NCI-H774 (cell line): ENCODE measurements around the gene STH.

Experiments used
- DNase-seq: peaks from one replicate; lab custom pipeline; 2025; lab: John Stamatoyannopoulos, UW

Gene STH

DNA sequence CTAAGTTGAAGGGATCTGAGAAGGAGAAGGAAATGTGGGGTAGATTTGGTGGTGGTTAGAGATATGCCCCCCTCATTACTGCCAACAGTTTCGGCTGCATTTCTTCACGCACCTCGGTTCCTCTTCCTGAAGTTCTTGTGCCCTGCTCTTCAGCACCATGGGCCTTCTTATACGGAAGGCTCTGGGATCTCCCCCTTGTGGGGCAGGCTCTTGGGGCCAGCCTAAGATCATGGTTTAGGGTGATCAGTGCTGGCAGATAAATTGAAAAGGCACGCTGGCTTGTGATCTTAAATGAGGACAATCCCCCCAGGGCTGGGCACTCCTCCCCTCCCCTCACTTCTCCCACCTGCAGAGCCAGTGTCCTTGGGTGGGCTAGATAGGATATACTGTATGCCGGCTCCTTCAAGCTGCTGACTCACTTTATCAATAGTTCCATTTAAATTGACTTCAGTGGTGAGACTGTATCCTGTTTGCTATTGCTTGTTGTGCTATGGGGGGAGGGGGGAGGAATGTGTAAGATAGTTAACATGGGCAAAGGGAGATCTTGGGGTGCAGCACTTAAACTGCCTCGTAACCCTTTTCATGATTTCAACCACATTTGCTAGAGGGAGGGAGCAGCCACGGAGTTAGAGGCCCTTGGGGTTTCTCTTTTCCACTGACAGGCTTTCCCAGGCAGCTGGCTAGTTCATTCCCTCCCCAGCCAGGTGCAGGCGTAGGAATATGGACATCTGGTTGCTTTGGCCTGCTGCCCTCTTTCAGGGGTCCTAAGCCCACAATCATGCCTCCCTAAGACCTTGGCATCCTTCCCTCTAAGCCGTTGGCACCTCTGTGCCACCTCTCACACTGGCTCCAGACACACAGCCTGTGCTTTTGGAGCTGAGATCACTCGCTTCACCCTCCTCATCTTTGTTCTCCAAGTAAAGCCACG, 28.3 kb downstream of the STH start:
- no peak for DNase-seq

DNA sequence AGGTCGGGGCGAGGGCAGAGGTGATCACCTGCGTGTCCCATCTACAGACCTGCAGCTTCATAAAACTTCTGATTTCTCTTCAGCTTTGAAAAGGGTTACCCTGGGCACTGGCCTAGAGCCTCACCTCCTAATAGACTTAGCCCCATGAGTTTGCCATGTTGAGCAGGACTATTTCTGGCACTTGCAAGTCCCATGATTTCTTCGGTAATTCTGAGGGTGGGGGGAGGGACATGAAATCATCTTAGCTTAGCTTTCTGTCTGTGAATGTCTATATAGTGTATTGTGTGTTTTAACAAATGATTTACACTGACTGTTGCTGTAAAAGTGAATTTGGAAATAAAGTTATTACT, 28.9 kb downstream of the STH start:
- no peak for DNase-seq

DNA sequence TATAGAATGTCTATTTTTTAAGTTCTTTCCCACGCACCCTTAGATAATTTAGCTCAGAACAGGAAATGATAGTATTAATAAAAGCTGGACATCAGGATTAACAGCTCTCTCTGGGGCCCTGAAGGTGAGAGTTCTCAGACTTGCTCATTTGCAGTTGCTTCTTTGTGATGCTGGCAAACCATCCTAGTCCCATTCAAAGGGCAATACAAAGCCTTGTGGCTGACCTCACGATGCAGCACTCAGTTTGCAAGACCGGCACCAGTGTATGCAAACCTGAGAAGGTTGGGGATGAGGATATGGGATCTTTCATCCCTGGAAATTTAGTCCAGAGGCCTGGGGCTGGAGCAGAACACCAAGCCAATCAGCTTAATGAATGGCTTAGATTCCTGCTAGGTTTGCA, 29.3 kb downstream of the STH start:
- no peak for DNase-seq

DNA sequence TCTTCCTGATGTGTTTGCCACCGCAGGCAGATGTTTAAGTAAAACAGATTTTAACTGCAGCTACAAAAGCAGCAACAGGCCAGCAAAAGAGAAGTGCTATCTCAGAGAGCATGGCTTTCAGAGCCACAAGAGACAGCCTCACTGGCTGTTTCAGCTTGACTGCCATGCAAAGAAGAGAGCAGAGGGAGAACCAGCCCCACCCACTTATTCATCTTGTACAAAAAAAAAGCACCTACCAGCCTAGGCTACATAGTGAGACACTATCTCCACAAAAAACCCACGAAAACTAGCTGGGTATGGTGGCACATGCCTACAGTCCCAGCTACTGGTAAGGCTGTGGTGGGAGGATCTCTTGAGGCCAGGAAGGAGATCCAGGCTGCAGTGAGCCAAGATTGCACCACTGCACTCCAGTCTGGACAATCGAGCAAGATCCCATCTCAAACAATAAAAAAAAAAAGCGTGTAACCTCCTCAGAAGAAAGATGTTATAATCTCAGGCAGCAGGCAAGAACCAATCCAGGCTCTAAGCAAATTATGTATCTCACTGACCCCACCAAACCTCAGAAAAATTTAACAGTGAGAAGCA, 30.0 kb downstream of the STH start:
- no peak for DNase-seq

DNA sequence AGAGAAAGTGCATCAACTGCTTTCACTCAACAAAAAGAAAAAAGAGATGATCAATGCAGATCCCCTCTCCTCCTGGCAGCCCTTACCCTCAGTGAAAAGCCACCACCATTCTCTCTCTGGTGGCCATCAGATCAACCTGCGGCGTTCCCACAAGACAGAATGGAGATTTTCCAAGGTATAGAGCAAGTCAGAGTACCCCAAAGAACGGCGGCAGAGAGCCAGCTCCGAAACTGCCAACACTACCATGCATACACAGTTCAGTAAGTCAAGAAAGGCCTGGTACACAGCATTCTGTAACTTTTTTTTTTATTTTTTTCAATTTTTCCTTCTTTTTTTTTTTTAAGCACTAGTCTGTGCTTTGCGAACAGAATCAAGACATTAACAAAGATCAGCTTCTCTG, 30.6 kb downstream of the STH start:
- no peak for DNase-seq

DNA sequence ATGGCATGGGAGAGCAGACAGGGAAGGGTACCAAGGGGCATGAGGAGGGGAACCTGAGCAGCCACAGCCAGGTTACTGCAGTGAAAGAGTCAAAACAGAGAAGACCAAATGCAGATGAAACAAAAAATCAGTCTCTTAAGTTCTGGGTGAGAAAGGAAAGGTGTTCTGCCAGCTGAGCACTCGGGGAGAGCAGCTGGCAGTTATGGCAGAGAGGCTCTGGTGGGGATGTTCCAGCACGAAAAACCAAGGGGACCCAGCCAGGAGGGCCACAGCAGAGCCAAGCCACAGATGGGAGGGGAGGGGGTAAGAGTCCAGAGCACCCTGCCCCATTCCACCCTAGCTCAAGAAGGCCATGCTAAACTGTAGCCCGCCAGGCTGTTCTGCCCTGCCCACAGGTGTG, 31.7 kb downstream of the STH start:
- no peak for DNase-seq

DNA sequence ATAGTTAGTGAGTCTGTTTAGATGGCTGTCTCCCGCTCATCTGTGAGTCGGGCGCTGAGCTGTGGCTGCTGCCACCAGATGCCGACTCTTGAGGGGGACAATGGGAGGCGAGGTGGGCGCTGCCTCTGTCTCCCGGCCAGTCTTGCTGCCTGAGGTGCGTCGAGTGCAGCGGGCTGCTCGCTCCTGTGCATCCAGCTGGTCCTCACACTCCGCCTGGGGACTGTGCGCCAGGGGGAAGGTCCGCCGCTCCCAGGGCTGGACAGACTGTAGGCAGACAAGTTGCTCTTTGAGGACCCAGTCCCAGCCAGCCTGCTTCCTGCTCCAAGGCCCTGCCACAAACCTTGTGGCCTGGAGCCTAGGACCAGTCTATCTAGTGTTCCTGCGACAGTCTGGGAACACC, 32.4 kb downstream of the STH start:
- no peak for DNase-seq

DNA sequence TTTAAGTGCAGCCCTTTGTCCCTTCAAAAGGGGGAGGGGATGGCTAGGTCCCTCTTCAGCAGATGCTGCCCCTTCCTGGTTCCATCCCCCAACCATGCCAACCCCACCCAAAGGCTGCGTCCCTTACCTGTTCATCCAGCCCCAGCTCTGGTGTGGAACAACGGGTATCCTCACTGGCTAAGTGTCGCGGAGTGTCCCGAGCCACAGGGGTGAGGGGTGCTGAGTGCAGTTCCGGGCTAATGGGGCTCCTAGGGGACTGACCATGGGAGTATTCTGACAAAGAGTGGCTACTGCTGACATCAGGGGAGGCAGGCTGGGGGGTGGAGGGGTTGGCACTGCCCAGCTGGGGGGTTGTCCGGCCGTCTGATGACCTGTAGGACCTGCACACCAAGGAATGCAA, 32.9 kb downstream of the STH start:
- DNase-seq: no peak

DNA sequence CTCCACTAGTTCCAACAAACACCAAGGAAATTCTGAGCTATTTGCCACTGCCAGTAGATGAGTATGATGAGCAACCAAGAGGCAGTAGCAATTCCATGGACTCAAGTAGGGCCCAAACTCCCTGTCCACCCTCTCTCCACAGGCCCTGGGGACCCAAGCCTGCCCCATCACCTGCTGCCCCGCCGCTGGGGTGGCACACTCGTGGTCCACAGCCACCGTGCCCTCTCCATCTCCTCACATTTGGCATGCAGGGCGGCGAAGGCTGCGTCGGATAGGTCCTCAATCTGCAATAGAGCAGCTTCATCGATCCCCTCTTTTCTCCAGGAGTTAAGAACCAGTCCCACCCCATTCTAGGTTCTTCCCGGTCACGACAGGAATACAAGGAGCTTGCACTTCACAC, 33.9 kb downstream of the STH start:
- no peak for DNase-seq

DNA sequence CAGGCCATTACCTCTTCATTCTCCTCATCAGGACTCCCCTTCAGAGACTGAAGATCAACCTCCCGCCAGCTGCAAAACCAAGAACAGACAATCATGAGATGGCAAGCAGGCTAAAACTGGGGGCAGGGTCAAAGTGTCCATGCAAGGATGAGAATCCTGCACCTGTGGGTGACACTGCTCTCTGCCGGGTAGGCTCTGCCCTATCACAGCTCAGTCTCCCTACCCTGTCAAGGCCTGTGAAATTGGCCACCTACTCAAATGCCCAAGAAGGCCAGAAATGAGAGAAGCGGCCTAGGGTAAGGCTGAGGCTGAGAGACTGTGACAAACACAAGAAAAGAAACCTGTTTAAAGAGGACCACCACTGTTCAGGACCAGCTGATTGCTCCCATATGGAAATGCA, 34.3 kb downstream of the STH start:
- DNase-seq: no peak

DNA sequence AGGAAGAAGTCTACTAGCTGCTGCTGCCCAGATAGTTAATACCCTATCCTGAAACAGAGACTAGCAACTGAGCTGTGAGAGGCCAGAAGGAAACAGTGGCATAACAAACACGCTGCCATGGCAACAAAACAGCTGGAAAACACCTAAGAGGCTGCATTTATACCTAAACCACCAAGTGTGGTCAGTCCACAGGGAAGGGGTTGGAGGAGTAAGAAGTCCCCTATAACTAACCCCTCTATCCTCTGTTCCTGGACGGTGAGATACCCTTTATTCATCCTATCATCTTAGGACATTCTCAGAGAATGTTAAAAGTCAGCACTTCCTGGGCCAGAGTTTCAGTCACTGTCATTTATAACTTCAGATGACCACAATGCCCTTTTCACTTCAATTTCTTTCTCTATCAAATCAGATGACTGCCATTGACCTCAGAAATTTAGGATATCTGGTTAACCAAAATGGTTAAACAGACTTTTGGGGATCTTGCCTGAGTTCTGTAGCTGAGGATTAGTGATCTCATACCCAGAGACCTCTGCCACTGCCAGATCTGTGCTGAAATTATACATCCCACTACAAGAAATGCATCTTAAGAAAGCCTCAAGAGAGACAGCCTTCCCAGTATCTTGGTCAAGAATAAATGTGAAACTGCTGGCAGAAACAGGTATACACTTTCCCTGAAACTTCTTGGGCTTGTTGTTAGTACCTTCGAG, 36.2 kb downstream of the STH start:
- no peak for DNase-seq

DNA sequence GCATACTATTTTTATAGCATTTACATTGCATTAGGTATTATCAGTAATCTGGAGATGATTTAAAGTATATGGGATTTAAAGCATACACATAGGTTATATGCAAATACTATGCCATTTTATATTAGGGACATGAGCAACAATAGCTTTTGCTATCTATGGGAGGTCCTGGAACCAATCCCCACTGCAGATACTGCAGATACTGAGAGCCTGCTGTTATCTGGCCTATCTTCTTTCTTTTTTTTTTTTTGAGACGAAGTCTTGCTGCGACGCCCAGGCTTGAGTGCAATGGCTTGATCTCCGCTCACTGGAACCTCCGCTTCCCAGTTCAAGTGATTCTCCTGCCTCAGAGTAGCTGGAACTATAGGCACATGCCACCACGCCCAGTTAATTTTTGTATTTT, 37.4 kb downstream of the STH start:
- DNase-seq: no peak

DNA sequence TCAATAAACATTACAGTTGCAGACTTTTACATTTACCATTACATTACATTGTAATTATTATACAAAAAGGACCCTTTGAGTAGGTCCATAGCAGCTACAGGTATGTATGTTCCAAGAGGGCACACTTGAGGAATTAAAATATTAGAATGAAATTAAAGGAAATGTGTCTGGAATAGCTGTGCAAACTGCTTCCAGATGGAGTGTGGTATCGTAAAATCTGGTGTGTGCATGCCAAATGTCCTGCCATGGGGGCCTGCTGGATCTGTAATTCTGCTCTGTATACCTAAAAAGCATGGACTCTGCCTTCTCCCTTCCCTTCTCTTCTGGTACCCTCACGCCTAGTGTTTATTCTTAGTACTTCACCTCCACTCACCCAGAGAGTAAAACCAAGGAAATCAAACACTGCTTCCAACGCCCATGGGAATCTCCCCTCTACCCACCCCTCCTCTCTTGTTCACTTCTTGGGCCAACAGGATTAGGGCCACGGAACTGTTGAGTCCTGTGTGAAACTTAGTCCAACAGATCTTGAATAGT, 38.7 kb downstream of the STH start:
- DNase-seq: no peak

DNA sequence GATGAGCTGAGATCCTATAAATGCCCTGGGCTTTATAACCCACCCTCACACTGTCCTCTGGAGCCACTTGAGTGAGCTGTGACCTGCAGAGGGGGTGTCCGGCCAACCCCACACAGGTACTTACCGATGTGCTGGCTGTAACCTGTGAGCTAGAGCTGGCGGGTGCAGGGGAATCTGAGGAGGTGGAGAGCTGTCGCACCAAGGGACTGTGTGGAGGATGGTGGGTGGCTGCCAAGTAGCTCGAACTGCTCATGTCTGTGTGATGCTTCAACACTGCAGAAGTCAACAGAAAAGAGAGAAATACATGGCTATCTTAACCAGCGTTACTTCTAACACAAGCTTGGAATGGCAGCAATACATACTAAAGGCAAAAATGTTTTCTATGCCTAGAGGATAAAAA, 39.4 kb downstream of the STH start:
- DNase-seq: no peak

DNA sequence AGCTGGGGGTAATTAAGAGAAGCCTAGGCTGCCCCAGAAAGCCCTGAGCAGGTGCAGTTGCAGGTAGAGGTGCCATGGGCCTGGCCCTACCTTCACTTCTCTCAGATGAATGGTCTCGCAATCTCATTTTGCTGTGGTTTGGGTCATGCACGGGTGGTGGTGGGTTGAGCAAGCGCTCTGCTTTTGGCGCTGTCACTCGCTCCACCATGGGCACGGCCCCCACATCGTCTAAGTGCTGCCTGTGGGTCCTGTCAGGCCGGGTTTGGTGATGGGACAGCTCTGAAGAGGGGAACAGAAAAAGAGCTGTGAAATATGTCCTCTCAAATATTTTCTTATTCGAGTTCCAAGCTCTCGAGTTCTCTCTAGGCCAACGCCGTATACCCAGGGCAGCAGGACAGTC, 39.9 kb downstream of the STH start:
- DNase-seq: no peak

DNA sequence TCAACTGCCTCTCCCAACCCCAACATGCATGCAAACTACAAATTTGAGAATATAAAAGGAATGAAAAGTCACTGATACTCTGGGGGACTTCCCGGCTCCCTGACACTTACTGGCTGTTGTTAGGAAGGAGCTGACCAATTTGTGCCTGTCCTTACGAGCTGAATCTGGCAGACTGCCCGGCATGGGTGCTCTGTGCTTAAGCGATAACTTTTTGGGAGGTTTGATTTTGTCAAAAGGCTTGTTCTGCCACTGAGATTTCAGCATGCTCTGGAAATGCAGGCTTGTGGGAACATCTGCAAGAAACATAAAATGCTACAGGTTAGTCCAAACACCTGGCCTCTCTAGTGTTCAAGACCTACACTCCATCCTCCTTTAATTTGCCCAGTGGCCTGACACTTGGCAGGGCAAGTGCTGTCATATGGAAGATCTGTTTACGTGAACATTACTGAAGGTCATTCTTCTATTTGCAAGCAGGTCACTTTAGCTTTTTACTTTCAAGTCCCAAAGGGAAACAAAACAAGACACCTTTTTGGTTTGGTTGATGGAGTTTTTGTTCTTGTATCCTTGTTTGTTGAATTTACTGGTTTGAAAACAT, 40.6 kb downstream of the STH start:
- DNase-seq: no peak

DNA sequence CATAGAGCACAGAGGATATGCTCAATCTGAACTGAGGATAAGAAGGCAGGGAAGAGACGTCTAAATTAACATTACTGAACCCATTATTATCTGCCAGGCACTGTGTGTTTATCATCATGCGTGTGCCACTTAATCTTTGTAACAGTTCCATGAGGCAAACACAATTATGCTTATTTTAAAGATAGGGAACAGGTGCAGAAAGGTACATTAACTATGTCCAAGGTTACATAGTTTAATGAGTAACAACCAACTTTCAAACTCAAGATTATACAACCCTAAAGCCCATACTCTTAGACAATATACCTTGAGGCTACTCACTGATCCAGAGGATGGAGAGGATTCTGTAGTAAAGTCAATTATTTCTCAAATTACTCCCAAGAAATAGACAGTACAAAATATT, 43.2 kb downstream of the STH start:
- DNase-seq: no peak

DNA sequence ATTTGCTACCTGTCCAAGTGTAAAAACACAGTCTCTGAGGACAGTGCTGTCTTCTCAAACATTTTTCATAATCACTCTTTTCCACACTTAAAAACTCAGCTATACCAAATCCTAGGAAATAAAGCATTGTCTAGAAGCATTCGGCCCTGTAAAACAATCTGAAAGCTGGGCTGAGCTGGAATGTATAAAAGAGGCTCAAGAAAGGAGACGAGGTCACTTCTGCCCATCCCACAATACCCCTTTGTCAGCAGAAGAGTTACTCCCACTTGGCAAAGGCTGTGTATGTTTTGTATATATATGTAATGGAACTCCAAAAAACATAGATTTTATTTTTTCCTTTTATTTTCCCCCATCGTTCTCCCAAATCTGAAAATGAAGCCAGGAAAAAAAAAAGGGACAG, 43.9 kb downstream of the STH start:
- no peak for DNase-seq

DNA sequence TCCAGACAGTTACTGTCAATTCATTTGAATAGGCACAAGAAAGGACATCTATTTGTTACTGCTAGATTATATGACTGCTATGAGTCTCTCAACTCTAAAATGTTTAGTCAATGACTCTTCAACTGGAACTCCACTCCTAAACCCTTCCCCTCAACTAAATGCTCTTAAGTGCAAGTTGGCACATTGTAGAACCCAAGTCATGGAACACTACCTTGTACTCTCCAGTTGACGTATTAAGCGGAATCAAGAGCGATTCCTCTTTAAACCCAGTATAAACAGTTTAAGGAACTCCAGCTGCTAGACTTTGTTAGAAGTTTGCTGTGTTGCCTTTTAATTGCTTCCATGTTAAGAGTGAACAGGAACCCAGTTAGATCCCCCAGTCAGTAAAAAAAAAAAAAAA, 44.6 kb downstream of the STH start:
- DNase-seq: no peak

DNA sequence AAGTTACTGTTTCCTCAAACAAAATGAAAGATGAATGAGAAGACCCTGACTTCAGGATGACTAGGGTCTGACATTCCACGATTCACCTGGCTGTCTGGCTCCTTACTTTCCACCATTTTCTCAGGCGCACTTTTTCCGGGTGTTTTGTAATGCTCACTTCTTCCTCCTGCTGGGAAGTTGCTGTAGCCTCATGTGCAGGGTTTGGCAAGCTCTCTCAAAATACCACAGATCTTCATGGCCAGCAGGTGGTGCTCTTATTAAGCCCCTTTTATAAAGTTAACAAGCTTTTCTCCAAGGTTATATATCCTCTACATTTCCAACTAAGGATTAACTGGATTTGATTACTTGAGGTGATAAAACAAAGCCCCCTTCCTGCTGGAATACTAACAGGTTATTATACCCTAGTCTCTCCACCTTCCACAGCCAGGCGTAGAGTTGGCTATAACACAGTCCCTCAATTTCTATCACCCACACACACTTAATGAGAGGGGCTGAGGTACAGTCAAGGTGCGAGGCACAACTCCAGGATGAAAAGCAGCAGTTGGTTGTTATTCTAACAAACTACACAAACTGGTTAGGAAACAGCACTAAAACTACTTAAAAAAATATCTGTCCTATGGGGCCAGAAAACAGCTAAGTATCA, 45.4 kb downstream of the STH start:
- DNase-seq: peak; percentile 52

DNA sequence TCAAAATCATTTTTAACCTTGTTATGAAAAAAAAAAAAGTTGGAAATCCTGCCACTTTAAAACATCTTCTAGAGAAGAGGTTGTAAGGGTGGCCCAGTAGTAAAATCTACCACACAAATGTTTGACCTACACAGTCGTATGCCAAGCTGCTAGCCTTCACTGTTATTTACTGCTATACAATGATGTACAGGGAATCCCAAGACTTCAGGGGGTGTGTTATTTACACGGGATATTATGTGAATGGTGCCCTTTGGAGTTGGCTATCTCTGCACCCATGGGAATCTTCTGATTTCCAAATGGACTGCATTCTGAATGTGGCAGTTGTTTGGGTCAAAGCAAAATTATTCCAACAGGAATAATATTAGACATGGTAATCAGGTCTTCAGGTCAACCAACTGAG, 45.9 kb downstream of the STH start:
- no peak for DNase-seq

DNA sequence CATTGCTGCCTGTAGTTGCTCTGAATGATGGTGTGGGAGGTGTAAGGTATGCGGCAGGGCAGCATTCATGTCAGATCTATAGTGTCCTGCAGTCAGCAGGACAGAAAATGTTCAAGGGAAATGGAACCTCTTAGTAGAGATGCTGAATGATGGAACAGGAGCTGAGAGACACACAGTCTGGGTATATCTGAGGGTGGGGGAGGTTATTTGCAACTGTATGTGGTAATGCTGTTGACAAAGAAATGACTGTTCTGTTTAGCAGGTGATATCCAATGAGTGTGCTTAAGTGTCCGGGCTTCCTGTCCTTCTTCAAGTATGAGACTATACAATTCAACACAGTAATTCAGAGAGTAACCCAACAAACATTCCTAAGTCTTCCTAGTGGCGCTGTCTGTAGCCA, 46.6 kb downstream of the STH start:
- DNase-seq: peak; percentile 2
